Stimulated activated CD4-positive, alpha-beta T cell treated with anti-CD3 and anti-CD28 coated beads, Interleukin-4, amount 100 ng/mL, for 48 hours (primary cell): Measurements from ENCODE around the gene CFAP54.

Experiments
- DNase-seq, 2 donors: peaks; one replicate each; pipeline ENCODE4 v3.0.0-alpha.2; 2020; ENCODE audit warnings: low read depth in 2 of 2

CFAP54 gene

GRCh38 chr12:96743606-96744005 is 254.2 kb downstream of the CFAP54 start:
- no peak for DNase-seq

- DNase-seq = no peak
Measured at GRCh38 chr12:96749999-96750398, 260.6 kb downstream of the CFAP54 start.

DNA sequence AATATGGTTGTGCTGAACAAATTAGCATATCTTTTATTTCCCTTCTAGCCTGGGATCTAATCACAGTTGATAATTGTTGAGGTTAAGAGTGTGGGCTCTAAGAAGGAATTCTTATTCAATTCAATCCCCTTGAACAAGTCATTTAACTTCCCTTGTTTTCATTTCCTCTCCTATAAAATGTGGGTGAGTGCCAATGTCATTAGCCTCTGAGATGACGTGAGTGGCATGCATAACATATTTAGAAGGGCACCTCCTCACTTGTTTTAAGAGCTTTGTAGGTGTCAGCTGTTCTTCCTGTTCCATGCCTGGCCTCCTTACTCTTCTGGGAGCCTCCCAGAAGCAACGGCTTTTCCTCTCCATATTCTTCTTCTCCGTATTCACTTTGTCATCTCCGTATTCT is 262.2 kb downstream of the CFAP54 start:
- DNase-seq = no peak

- no peak for DNase-seq
Measured at GRCh38 chr12:96752211-96752610, 262.8 kb downstream of the CFAP54 start.

- no peak for DNase-seq
Measured at GRCh38 chr12:96766232-96766631, 276.9 kb downstream of the CFAP54 start.

GRCh38 chr12:96769400-96769799 is 280.0 kb downstream of the CFAP54 start:
- no peak for DNase-seq

DNA sequence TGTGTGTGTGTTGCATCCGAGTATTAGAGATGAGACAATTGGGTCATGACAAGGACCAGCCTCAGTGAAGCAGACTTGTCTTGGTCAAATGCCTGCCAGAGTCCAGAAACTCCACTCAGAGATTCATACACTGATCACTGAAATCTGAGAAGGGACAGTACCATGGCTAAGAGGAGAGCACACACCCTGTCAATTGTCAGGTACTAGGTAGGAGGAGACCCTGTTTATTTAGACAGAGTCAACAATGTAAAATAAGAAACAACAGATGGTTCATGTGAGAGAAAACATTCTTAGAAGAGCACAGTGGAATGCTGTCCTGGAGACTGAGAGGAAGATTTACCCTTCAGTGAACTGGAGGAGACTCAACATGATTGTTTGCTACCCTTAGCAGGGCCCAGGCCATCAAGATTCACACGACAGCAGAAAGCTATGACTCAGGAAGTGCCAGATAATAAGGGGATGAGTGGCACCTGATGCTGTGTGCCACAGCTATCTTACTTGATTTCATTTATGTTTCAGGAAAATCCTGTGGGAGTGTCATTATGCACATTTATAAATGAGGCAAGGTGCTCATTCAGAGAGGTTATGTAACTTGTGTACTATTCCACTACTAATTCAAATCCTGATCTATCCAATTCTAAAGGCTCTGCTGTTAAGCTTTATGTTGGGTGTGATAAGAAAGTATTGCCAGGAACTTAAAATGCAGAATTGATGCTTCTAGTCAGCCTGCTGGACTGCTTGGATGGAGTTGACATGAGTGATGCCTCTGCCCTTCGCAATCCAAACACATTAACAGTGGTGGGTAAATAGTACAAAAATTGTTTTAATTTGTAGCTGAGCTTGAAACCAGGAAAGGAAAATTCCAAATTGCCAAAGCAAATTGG is 281.1 kb downstream of the CFAP54 start:
- no peak for DNase-seq

DNA sequence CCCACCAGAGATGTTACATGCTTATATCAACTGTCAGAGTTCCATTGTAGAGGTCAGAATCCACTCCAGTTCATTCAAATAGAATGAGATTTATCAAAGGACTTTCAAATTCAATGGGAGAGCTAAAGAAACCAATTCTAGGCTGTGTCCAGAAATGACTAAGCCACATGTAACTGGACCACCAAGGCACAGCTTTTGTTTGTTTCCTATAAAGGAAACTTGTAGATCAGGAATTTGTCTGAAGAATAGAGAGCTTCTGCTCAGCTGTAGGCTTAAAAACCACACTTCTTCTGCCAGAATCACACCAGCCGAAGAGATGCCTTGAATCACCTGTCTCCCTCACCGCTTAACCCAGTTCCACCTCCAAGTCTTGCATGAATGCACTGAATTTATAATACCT is 283.7 kb downstream of the CFAP54 start:
- no peak for DNase-seq

DNA sequence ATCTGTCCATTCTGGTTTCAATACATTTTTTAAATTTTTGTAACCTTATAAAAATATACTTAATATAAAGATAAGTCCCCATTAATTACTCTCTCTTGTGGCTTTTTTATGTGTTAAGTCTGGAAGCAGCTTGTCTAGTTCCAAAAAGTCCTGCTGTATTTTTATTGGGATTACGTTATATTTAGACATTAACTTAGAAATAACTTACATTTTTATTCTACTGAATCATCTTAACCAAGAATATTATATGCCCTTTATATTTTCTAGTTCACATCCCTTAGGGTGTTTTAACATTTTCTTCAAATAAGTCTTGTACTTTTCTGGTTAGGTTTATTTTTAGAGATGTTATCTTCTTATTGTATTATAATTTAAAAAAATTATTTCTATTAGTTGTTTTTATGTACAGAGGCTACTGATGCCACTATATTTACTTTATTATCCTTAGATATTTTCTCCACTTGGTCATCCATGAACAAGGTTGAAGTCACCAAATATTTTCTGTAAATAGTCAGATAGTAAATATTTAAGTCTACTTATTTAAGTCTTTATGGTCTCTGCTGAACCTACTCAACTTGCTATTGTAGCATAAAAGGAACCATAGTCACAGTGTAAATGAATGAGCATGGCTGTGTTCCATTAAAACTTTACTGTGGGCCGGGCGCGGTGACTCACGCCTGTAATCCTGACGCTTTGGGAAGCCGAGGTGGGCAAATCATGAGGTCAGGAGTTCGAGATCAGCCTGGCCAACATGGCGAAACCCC is 285.3 kb downstream of the CFAP54 start:
- no peak for DNase-seq

DNA sequence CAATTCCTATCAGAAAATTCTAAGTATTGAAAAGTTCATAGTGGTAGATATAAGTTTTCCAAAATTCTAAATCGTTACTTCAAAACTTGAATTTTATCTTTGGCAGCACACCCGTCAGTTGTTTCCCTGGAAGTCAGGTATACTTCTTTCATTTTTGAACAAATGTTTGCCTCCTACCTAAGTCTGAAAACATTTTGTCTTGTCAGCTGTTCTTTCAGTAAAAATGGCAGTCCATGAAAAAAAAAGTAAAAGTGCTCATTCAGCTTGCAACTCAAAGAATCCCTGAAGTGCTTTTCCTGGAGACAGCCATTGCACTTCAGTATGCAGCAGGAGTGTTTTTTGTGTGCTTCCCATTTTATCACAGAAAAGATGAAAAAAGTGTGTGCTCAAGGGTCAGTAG is 287.5 kb downstream of the CFAP54 start:
- DNase-seq = no peak

DNA sequence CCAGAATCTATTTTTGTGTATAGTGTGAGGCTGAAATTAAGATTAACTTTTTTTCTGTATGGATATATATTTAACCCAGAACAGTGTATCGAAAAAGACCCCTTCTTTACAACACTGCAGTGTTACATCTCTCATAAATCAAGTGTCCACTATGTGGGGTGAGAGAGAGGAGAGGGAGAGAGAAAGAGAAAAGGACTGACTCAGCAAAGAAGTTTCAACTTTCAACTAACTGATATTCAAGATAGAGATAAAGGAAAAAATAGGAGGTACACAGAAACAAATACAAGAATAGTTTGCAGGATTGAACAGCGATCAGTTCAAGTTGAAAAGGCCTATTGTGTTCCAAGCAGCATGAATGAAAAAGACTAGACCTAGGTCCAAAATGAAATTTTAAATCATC is 291.0 kb downstream of the CFAP54 start:
- no peak for DNase-seq

DNA sequence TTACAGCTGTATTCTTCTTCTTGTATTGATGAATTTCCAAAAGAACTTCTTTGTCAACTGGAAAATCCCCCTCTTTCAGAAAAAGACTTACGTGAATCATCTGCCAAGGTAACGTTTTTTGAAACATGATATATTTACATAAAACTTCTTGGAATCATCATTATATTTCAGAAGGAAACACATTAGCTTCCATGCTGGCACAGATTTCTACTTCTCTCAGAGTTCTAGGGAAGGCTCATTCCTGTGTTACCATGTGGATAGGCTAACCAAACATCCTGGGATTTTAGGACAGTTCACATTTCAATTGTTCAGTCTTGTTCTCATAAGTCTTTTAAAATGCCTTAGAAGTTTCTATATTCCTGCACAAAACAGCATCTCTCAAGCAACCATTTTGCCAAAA is 297.4 kb downstream of the CFAP54 start:
- DNase-seq = no peak

- no peak for DNase-seq
Measured at GRCh38 chr12:96803969-96804368, 314.6 kb downstream of the CFAP54 start.

GRCh38 chr12:96806272-96806671 is 316.9 kb downstream of the CFAP54 start:
- DNase-seq = no peak

DNA sequence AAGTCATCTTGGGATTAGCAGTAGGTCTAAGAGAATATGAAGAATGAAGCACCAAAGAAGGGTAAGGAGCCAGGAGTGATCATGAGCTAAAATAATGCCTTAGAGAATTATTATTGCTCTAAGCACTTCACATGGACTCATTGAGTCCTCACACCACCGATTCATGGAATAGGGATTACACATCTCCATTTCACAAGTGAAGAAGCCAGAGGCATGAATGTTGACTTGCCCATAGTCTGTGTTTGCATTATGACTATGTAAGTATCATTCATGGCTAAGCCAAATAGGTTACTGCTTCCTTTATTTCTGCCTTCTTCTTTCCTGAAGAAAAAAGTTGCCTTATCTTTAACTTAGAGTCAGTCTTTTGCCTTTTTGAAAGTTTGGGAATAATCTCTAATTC is 318.4 kb downstream of the CFAP54 start:
- no peak for DNase-seq

GRCh38 chr12:96808587-96808986 is 319.2 kb downstream of the CFAP54 start:
- no peak for DNase-seq

- DNase-seq = no peak
Measured at GRCh38 chr12:96809522-96809921, 320.1 kb downstream of the CFAP54 start.

GRCh38 chr12:96810057-96810456 is 320.7 kb downstream of the CFAP54 start:
- no peak for DNase-seq

GRCh38 chr12:96810477-96810876 is 321.1 kb downstream of the CFAP54 start:
- DNase-seq = no peak

DNA sequence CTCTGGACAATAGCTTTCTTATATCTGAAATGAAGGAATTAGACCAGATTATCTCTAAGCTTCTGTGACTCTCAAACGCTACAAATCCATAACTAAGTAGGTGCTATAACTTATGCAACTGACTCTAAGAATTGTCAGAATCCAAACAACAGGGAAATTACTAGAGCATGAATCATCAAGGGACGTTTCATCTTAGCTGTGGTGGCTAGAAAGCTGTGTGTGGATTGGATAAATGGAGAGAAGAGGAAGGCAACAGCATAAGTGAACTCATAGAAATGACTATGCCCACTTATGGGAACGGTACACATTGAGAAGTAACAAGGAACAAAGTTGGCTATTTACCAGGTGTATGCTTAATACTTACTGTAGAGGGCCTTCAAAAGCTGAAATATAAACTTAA is 321.7 kb downstream of the CFAP54 start:
- no peak for DNase-seq

GRCh38 chr12:96812153-96812552 is 322.8 kb downstream of the CFAP54 start:
- DNase-seq = no peak

DNA sequence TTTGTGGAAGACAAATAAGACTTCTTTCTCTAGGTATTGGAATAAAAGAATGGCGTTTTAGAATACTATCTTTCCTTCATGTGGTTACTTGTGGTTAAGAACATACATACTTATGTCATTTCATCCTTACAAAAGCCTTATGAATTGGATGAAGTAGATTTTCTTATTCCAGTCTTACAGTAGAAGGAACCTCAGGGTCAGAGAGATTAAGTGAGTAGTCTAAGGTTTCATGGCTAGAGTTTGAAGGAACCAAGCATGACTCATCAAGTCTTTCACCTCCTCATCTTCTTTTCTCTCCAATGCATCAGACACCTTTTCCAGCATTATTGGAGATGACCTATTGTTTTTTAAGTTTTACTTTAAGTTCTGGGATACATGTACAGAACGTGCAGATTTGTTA is 324.8 kb downstream of the CFAP54 start:
- DNase-seq = no peak

DNA sequence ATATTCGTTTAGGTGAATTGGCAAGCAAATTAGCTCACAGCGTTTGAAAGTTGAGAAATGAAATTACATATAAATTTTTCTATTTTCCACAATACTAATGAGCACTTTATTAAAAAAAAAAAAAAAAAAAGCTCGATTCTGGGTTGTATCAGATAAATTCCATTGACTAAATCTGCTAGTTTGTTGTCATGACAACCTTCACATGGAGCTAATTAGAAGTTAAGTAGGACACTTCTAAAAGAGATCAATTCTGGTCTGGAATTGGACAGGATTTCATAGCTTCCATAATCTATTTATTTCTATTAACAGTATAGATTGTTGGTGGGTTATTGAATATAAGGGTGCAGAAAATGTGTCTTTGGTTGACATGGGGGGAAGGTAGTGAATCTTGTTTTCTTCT is 332.2 kb downstream of the CFAP54 start:
- no peak for DNase-seq
